PC-3 (cell line): Measurements from ENCODE around the gene SUMO3. TPM values are rescaled to one million over a fixed set of nuclear protein-coding genes. Genes with fewer than 3 reads are reported as not detected.

ENCODE experiments used
- ATAC-seq: fragments of 200-7000 bp; cut with Tn5 transposase; 2 replicates; pipeline ENCODE4 v1.9.1; 2020; ENCODE audit warnings: mild to moderate bottlenecking, moderate library complexity
- BruUV-seq: library from RNA; stranded (reverse); fragments of 400-500 nt; replicated peaks from 2 replicates; lab custom pipeline; 2021; lab: Mats Ljungman, UMichigan
- CTCF ChIA-PET: fragments of 300-600 bp; sonication (Branson Sonifier 250); formaldehyde crosslinking; loops from one replicate; lab custom pipeline; 2022; ENCODE audit warnings: antibody characterized with exemption; lab: Charles Lee
- POLR2A ChIA-PET: fragments of 300-600 bp; sonication (Branson Sonifier 250); formaldehyde crosslinking; loops from one replicate; lab custom pipeline; 2022; ENCODE audit warnings: antibody characterized with exemption; ENCODE audit not compliant: unreplicated experiment; lab: Charles Lee
- DNase-seq: peaks from one replicate; pipeline ENCODE4 v3.0.0-alpha.2; 2015
- H2AFZ ChIP-seq: fragments of 300-600 bp; sonication (generic); 2 replicates; pipeline ENCODE4 v1.6.0; 2016; ENCODE audit warnings: antibody characterized with exemption, low read length
- H3F3A ChIP-seq: fragments of 300-600 bp; sonication (generic); one replicate; pipeline ENCODE4 v1.6.0; 2017; ENCODE audit warnings: antibody characterized with exemption, low read length, control low read depth, mild to moderate bottlenecking; ENCODE audit not compliant: unreplicated experiment
- H3K27ac ChIP-seq: fragments of 300-600 bp; sonication (generic); 2 replicates; pipeline ENCODE4 v1.5.1; 2016; ENCODE audit warnings: mild to moderate bottlenecking, low read length
- H3K27me3 ChIP-seq: fragments of 300-600 bp; sonication (generic); 2 replicates; pipeline ENCODE4 v1.6.1; 2016; ENCODE audit warnings: low read length, mixed read lengths
- H3K36me3 ChIP-seq: fragments of 300-600 bp; sonication (generic); 2 replicates; pipeline ENCODE4 v1.6.1; 2016; ENCODE audit warnings: low read depth, mixed run types, low read length, mixed read lengths
- H3K4me1 ChIP-seq: fragments of 300-600 bp; sonication (generic); 2 replicates; pipeline ENCODE4 v1.5.1; 2016; ENCODE audit warnings: low read length; ENCODE audit not compliant: insufficient read depth
- H3K4me2 ChIP-seq: fragments of 300-600 bp; sonication (generic); 2 replicates; pipeline ENCODE4 v1.6.0; 2016; ENCODE audit warnings: low read length
- H3K4me3 ChIP-seq: fragments of 300-600 bp; sonication (generic); 2 replicates; pipeline ENCODE4 v1.5.1; 2016; ENCODE audit warnings: mild to moderate bottlenecking, low read length, mixed read lengths
- H3K79me2 ChIP-seq: fragments of 300-600 bp; sonication (generic); 2 replicates; pipeline ENCODE4 v1.6.1; 2017; ENCODE audit warnings: low read length, mixed read lengths
- H3K9ac ChIP-seq: fragments of 300-600 bp; sonication (generic); 2 replicates; pipeline ENCODE4 v1.6.0; 2016; ENCODE audit warnings: mild to moderate bottlenecking, low read length
- H3K9me2 ChIP-seq: fragments of 300-600 bp; sonication (generic); replicated peaks from 2 replicates; pipeline ENCODE4 v1.6.1; 2016; ENCODE audit warnings: mixed run types, low read length, mixed read lengths
- H3K9me3 ChIP-seq: fragments of 300-600 bp; sonication (generic); 2 replicates; pipeline ENCODE4 v1.6.1; 2016; ENCODE audit warnings: low read length, mixed read lengths
- H4K20me1 ChIP-seq: fragments of 300-600 bp; sonication (generic); 2 replicates; pipeline ENCODE4 v1.6.1; 2016; ENCODE audit warnings: low read length, mixed read lengths
- EZH2 ChIP-seq: fragments of 300-600 bp; sonication (generic); IDR thresholded peaks from one replicate; pipeline ENCODE4 v1.6.1; 2017; ENCODE audit warnings: antibody characterized with exemption, mild to moderate bottlenecking, low read length; ENCODE audit not compliant: unreplicated experiment
- EZH2phosphoT487 ChIP-seq: fragments of 300-600 bp; sonication (generic); IDR thresholded peaks from 2 replicates; pipeline ENCODE4 v1.6.1; 2018; ENCODE audit warnings: mild to moderate bottlenecking, antibody characterized with exemption, low read length, borderline replicate concordance
- intact Hi-C: fragments of 100-400 bp; cut with micrococcal nuclease; formaldehyde crosslinking; loops from 2 replicates; pipeline ENCODE4 v1.9.0; 2023
- total RNA-seq: library from RNA; depleted of rRNA; stranded (reverse); fragments of >200 nt; gene quantifications from 2 replicates; pipeline ENCODE4 v1.2.3, GENCODE V29; 2014
- TF ChIP-seq, protein P1 (sequence below): fragments of 300-600 bp; sonication (generic); conservative IDR thresholded peaks from 2 replicates; pipeline ENCODE4 v1.5.1; 2017; ENCODE audit warnings: antibody characterized with exemption, low read depth, mild to moderate bottlenecking, low read length

Gene SUMO3
- total RNA-seq, 1 experiment from 2014 or later = 242 TPM

DNA sequence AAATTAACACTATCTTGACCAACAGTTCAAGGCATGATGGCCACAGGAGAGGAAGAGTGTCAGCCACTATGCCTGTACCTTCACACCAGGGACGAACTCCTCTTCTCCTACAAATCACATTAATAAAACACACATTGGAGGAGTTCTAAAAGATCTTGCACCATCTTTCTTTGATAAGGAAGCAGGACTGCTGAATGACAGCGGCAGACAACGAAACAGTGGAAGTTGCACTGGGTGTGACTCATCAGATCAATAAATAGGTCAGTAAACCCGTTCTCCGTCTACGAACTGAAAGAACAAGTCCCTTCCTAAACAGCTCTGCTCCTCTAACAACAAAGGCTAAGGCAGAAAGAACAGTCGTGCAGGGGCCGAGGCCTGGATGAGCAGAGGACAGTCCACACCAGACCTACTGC is 39.4 kb downstream of the SUMO3 start:
- CTCF ChIA-PET = interaction anchor here (1.4 kb wide), 1 partner anchor 14 kb away, joined by 3 read pairs; no protein-coding TSS in a partner anchor
- peaks cover 67% of the 10 kb centered on the region for H3K79me2 ChIP-seq
- POLR2A ChIA-PET = interaction anchor here (0.6 kb wide), 1 partner anchor 154 kb away, joined by 17 read pairs; no protein-coding TSS in a partner anchor
- no peak overlapping the region for H3K27ac ChIP-seq
- no peak overlapping the region for H3K4me2 ChIP-seq
- H3K9me2 ChIP-seq = no peaks in the 10 kb centered on the region
- H3K27me3 ChIP-seq = no peaks in the 10 kb centered on the region
- TF ChIP-seq EZH2 (no peak), EZH2phosphoT487 (no peak)
- TF ChIP-seq, protein P1, sequence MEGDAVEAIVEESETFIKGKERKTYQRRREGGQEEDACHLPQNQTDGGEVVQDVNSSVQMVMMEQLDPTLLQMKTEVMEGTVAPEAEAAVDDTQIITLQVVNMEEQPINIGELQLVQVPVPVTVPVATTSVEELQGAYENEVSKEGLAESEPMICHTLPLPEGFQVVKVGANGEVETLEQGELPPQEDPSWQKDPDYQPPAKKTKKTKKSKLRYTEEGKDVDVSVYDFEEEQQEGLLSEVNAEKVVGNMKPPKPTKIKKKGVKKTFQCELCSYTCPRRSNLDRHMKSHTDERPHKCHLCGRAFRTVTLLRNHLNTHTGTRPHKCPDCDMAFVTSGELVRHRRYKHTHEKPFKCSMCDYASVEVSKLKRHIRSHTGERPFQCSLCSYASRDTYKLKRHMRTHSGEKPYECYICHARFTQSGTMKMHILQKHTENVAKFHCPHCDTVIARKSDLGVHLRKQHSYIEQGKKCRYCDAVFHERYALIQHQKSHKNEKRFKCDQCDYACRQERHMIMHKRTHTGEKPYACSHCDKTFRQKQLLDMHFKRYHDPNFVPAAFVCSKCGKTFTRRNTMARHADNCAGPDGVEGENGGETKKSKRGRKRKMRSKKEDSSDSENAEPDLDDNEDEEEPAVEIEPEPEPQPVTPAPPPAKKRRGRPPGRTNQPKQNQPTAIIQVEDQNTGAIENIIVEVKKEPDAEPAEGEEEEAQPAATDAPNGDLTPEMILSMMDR = no peak
- intact Hi-C loops = no loop called here
- H3K4me1 ChIP-seq = no peaks in the 10 kb centered on the region; the same call in 1 of the 2 replicates
- no peak overlapping the region for H2AFZ ChIP-seq
- BruUV-seq = no TSS peak
- no peaks in the 10 kb centered on the region for H3K9me3 ChIP-seq
- ATAC-seq (peak; percentile 65), DNase-seq (peak; percentile 53)
- H3K36me3 ChIP-seq = peaks cover 59% of the 10 kb centered on the region
- H3F3A ChIP-seq = no peaks in the 10 kb centered on the region
- H3K4me3 ChIP-seq = no peak overlapping the region
- H4K20me1 ChIP-seq = no peaks in the 10 kb centered on the region
- no peak overlapping the region for H3K9ac ChIP-seq

DNA sequence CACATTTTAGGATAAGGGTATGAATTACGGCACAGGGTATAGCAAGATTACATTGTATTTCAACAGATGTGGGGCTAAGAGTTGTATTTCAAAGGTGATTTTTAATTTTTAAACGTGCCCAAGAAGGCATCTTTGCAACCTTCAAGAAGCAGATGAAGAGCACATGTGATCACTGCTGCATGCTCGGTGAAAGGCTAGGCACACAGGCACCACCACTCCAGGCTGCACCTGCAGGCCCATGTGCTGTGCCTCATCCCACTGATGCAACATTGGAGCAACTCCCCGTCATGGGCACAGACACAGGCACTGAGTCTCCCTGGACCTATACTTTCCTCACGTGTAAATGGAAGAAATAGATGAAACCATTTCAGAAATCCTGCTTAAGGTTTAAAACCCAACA is 39.8 kb downstream of the SUMO3 start:
- Histone ChIP-seq H2AFZ (no peak overlapping the region), H3K27ac (no peak overlapping the region), H3F3A (no peaks in the 10 kb centered on the region), H3K9me3 (no peaks in the 10 kb centered on the region), H3K9ac (no peak overlapping the region), H3K4me2 (no peak overlapping the region), H3K9me2 (no peaks in the 10 kb centered on the region), H3K4me3 (no peak overlapping the region), H3K79me2 (peaks cover 63% of the 10 kb centered on the region), H3K36me3 (peaks cover 63% of the 10 kb centered on the region), H3K27me3 (no peaks in the 10 kb centered on the region), H4K20me1 (no peaks in the 10 kb centered on the region), H3K4me1 (no peaks in the 10 kb centered on the region; the same call in 1 of the 2 replicates)
- POLR2A ChIA-PET = no interaction called here
- CTCF ChIA-PET = interaction anchor here (1.4 kb wide), 1 partner anchor 15 kb away, joined by 3 read pairs; no protein-coding TSS in a partner anchor
- no TSS peak for BruUV-seq
- TF ChIP-seq EZH2phosphoT487 = no peak
- TF ChIP-seq, protein P1 = no peak
- no peak for TF ChIP-seq EZH2
- intact Hi-C loops = no loop called here
- DNase-seq (no peak), ATAC-seq (no peak)

- Histone ChIP-seq H3K4me1 (no peaks in the 10 kb centered on the region; the same call in 1 of the 2 replicates), H3K4me3 (no peak overlapping the region), H3K79me2 (peaks cover 33% of the 10 kb centered on the region), H3K27ac (no peak overlapping the region), H3K36me3 (peaks cover 68% of the 10 kb centered on the region), H2AFZ (no peak overlapping the region), H3K4me2 (no peak overlapping the region), H3K9me2 (no peaks in the 10 kb centered on the region), H4K20me1 (no peaks in the 10 kb centered on the region), H3K27me3 (no peaks in the 10 kb centered on the region), H3F3A (no peaks in the 10 kb centered on the region), H3K9me3 (no peaks in the 10 kb centered on the region), H3K9ac (no peak overlapping the region)
- TF ChIP-seq EZH2phosphoT487 (no peak), EZH2 (no peak)
- TF ChIP-seq, protein P1 = no peak
- ChIA-PET POLR2A (no interaction called here), CTCF (interaction anchor here (0.6 kb wide), 1 partner anchor 9 kb away, joined by 6 read pairs; no protein-coding TSS in a partner anchor)
- ATAC-seq (no peak), DNase-seq (no peak)
- intact Hi-C loops = no loop called here
- BruUV-seq = no TSS peak
Measured at GRCh38 chr21:44774972-44775371, 42.9 kb downstream of the SUMO3 start.
